GM21381 (cell line): ENCODE data around the gene CADPS.

ENCODE experiments used
- ATAC-seq: cut with Tn5 transposase; IDR thresholded peaks from one replicate; pipeline ENCODE4 v1.9.1; 2021; ENCODE audit warnings: mild to moderate bottlenecking, moderate library complexity; ENCODE audit not compliant: unreplicated experiment

CADPS gene

DNA sequence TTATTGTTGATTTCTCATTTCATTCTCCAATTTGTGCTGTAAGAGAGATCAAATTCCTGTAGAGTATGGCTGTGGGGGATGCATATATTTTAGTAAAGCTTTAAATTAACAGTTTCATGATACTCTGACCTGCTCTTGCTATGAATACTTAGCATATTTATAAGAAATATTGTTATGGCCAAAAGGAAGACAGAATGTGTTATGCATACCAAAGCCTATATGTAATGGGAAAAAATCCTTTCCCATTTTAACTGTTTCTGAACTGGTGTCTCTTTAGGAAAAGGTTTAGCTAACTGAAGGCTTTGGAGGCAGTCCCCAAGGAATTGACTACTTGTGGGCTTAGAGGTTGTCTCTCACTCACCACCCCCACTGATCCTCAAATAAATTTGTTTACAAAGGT, 59.2 kb downstream of the CADPS start:
- ATAC-seq = no peak

GRCh38 chr3:62812631-62813030, 62.6 kb downstream of the CADPS start:
- no peak for ATAC-seq

GRCh38 chr3:62811119-62811518, 64.1 kb downstream of the CADPS start:
- no peak for ATAC-seq

GRCh38 chr3:62809369-62809768, 65.8 kb downstream of the CADPS start:
- no peak for ATAC-seq

DNA sequence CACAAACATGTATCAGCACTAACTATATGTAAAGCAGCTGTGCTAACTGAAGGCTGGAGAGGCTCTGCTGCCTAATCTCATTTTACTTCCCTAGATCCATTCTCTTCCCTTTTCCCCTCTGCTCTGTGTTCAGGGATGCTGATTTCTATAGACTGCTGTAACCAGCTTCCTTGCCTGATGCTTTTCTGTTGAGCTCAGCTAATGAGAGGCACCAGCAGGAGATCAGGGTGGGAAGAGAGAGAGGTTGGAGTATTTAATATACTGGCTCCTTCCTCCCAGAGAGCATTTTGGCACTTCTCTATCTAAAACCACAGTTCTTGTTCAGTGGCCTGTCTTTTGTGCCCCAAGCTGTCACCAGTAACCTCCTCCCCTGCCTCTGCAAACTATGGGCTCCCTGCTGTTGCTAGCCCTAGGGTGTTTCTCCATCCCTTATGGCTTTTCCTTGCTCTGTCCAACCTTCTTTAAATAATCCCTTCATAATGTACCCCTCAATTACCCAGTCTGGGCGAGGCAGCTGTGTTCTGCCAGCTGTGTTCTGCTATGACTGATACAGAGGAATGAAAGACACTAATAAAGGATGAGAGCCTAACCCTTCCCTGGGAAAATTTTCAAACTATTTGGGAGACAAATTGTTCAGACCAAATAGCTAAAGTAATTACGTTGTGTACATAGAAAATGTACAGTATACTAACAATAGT, 69.5 kb downstream of the CADPS start:
- no peak for ATAC-seq

DNA sequence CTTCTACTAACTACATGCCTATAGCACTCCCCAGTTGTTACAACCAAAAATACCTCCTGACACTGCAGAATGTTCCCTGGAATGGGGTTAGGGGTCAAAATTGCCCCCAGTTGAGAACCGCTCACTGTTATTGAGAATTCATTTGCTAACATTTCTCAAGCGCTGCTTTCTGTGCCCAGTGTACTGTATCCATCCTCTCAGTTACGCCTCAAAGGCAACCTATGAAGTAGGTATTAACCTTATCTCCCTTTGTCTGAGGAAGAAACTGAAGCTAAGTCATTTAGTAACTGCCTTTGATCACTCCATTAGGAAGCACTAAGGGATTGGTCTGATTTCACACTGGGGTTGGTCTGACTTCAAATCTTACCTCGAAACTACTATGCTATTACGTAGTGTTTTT, 70.1 kb downstream of the CADPS start:
- ATAC-seq = no peak

- no peak for ATAC-seq
Measured at GRCh38 chr3:62803276-62803675, 71.9 kb downstream of the CADPS start.

- no peak for ATAC-seq
Measured at GRCh38 chr3:62798000-62798399, 77.2 kb downstream of the CADPS start.

GRCh38 chr3:62797132-62797531, 78.1 kb downstream of the CADPS start:
- ATAC-seq = no peak

GRCh38 chr3:62795978-62796657, 79.1 kb downstream of the CADPS start:
- no peak for ATAC-seq

GRCh38 chr3:62793946-62794345, 81.3 kb downstream of the CADPS start:
- ATAC-seq = no peak

GRCh38 chr3:62785384-62785783, 89.8 kb downstream of the CADPS start:
- ATAC-seq = no peak

DNA sequence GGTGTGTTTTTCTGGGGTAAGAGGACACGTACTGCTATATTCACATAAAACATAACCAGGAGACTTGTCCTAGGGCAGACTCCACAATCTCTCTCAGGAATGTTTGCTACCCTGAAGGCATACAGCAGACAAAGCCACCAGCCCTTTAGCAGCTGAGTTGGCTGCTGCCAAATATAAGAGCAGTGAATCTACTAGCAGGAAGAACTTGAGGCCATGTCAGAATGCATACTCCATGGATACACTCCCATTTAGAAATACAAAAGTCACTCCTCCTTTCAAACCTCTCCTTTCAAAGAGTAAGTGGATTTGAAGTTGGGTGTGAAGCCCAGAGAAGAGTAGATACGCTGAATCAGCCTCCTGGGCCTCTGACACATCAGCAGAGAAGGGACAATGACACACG, 94.1 kb downstream of the CADPS start:
- ATAC-seq = no peak

- ATAC-seq = no peak
Measured at GRCh38 chr3:62777674-62778073, 97.5 kb downstream of the CADPS start.

DNA sequence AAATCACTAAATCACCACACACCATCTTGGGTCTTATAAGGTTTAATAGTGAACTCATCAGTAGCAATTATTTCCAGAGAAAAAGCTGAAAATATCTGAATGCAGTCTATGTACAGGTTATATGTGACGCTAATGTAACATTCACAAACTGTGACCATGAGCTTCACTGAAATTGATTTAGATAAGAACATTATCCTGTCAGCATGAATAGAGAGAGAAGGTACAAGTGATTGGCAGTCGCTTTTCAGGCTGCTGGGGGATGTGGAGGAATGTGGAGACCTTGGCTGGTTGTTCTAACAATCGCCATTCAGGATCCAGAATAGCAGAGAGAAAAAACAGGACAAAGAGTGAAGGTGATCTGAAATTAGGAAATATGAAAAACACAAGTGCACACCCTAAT, 98.1 kb downstream of the CADPS start:
- no peak for ATAC-seq

DNA sequence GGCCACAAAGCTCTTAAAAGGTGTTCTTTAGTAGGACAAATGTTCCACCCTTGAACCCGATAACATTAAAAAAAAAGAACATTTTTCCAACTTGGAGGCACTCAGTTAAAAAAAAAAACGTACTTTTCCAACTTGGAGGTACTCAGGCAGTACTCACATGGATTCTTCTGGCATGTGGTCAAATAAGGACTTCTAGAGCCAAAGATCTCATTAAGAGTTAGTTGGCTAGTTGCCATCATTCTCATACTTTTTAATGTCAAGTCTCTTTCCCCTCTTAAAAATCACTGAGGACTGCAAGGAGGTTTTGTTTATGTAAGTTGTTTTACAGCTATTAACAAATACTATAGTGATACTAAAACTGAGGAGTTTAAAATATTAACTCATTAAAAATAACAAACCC, 101.0 kb downstream of the CADPS start:
- no peak for ATAC-seq

- no peak for ATAC-seq
Measured at GRCh38 chr3:62771331-62772072, 103.7 kb downstream of the CADPS start.

GRCh38 chr3:62768896-62769295, 106.3 kb downstream of the CADPS start:
- no peak for ATAC-seq

GRCh38 chr3:62761711-62762110, 113.5 kb downstream of the CADPS start:
- no peak for ATAC-seq

GRCh38 chr3:62761311-62761710, 113.9 kb downstream of the CADPS start:
- ATAC-seq = no peak

GRCh38 chr3:62758296-62759066, 116.7 kb downstream of the CADPS start:
- ATAC-seq = no peak
